Smooth muscle cell of the brain vasculature (primary cell): ENCODE results near the gene OSGEPL1.
A peak's percentile ranks its signal among the peaks of the same experiment; 100 is the strongest.
"Not testable (repeated sequence)": the region's sequence is repeated elsewhere in the genome, so short reads cannot be mapped to it uniquely, and the experiment has no call there.

ENCODE experiments used
- DNase-seq: peaks from one replicate; pipeline ENCODE4 v3.0.0-alpha.2; 2012; ENCODE audit warnings: low read depth, low spot score

Gene OSGEPL1, protein sequence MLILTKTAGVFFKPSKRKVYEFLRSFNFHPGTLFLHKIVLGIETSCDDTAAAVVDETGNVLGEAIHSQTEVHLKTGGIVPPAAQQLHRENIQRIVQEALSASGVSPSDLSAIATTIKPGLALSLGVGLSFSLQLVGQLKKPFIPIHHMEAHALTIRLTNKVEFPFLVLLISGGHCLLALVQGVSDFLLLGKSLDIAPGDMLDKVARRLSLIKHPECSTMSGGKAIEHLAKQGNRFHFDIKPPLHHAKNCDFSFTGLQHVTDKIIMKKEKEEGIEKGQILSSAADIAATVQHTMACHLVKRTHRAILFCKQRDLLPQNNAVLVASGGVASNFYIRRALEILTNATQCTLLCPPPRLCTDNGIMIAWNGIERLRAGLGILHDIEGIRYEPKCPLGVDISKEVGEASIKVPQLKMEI

DNA sequence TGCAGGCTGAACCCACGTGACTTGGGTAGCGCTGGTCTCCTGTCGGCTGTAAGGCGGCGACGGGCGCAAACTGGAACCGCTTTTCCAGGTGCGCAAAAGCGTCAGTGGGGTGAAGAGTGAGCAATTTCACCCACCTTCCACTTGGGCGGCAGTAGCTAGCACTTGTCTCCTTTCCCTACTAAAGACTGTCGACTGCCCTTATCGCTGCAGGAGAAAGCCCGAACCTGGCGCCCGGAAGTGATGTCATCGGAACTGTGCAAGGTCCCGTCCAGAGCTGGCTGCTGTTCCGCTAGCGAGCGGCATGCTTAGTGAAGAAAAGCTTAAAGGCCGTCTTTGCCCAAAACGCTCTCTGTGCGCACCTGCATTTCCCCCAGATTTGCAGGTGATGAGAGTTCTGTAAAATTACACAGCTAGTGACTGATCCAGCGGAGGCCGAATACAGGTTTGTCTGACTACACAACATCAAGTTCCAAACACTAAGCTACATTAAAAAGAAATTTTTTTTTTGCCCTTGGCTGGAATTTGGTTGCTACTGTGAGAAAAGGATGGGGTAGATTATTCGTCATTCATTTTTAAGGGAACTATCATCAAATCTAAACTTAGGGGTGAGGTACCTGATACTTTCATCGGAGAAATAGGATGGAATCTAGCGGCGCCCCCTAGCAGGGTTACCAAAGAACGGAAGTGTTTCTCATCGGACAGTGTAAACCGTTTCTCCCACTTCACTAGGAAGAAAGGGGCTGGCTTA, at the start of gene OSGEPL1:
Gene OSGEPL1 (minus strand): TSS at position 242 of the 748 bp plus-strand sequence. CDS start 1,152 bp downstream, outside the sequence.
- DNase-seq, result peak; percentile 75

DNA sequence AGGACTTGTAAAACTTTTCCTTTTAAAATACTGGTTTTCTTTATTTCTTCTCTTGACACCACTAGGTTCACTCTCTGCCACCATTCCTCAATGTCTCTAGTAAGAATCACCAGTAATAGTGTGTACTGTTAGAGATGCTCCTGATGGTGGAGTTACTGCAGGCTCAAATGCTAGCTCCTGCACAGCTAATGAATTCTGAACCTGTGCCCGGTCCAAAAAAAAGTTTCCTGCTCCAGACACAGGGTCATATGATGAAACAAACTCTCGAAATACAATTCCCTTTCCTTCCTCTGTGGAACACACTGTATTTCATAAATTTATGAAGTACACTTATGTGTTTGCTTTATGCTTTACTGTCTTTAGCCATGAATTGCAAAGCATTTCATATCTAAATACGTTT, 40.8 kb upstream of the OSGEPL1 start:
- DNase-seq, result no peak

DNA sequence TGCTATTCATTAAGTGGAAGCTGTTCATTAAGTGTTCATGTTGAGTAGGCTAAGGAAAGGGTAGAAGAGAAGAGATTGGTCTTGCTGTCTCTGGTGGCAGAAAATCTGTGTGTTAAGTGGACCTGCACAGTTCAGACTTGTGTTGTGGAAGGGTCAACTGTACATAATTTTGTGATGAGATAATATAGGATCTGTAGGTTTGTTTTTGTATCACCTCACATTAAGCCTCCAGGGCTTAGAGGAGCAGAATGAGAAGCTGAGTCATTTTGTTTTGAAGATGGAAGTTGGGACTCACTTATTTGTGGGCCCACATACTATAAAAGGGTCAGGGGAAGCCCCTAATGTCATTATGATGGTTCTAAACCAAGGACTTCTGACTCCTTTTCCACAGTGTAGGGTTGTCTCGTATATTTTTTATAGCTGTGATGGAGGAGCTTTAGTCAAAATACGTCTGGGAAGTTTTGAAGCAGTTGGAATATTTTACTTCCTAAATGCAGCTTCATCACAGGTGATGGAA, 39.9 kb upstream of the OSGEPL1 start:
- DNase-seq, result no peak

- no peak for DNase-seq
These were observed 36.9 kb upstream of the OSGEPL1 start for GRCh38 chr2:189799531-189799930.

DNA sequence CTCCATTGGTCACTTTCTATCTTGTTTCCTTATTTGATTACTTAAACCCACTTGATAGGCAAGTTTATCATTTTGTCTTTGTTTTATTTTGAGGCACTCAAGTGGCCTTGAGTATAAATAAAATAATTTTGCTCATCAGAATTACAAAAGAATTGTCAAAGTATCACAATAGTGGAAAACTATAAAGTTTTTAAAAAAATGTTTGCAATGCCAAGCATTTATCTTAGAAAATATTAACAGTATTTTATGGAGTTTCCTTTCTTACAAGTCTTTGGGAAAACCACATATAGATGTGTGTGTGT, 36.4 kb upstream of the OSGEPL1 start:
- DNase-seq, result no peak

DNA sequence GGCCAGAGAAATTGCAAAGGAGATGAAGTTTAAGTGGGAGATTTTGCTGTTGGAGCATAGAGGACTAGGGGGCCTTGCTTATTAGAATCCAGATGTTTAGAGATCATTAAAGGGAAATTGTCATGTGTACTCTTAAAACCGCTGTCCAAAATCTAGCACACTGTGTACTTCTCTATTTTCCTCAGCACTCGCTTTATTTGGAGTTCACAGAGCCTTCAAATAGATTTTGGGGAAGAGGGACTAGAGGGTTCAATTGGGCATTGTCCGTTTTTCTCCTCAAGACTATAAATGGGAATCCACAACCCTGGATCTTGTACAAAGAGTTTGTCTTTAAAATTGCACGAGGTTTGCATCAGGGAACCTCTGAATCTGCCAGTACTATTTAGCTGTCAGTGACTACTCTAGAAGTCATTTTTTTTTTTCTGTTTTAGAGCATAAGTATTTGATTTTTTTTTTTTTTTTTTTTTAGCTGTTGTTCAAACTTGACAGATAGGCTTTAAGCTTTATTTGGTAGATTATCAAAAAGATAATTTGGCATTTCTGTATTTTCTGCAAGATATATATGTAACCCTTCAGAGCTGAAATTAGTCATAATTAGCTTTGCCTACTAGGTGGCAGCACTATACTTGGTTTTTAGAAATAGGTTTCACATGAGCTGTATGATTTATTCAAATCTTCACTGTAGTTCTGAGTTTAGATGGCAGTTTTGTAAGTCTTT, 35.9 kb upstream of the OSGEPL1 start:
- DNase-seq, result no peak

DNA sequence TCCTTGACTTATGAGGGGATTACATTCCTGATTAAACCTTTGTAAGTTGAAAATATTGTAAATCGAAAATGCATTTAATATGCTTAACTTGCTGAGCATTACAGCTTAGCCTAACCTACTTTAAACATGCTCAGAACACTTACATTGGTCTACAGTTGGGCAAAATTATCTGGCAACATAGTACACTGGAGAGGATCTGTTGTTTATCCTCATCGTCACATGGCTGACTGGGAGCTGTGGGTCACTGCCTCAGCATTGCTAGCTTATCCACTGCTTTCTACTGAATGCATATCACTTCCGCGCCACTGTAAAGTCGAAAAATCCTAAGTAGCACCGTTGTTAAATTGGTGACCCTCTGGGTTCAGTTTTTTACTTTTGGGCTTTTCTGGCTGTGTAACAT, 35.3 kb upstream of the OSGEPL1 start:
- DNase-seq, result no peak

GRCh38 chr2:189794310-189794709, 31.7 kb upstream of the OSGEPL1 start:
- no peak for DNase-seq

GRCh38 chr2:189791338-189792042, 28.9 kb upstream of the OSGEPL1 start:
- no peak for DNase-seq

DNA sequence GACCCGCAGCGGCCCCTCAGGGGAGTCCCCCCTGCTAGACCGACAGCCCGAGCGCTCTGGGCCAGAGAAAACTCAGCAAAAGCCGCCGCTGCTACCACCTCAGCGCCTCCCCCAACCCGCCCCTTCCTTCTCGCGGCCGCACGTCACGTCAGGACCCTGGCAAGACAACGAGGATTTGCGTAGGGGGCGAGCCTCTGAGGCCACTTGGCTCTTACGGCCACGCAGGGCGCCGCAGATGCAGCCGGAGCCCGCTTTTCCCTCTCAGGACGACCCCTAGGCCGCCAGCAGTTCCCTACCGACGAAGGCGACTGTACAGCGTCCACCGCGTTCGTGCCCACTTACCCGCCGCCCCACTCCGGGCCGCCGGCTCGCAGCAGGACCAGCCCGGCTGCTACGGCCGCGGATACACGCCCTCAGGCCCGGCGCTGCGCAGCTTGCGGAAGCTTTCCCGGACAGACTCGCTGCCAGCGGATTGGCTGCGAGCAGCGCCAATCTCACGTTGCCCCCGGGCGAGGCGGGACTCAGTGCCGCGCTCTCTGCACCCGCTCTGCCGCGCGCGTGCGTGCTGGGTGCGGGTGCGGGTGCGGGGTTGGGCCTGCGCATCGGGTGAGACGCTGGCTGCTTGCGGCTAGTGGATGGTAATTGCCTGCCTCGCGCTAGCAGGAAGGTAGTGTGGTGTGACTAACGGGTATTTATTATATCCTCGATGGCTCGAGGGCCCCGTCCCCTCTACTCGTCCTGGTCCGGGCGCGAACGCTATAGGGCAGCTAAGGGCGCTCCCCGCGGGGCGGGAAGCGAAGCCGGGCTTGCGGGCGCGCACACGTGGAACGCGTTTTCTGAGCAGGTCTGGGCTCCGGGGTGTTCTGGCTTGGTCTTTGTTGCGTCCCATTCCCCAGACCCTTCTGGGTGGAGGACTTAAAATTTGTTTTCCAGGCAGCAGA, 21.6 kb upstream of the OSGEPL1 start, which contains the start of the genes ORMDL1 and PMS1:
Gene ORMDL1 (minus strand): TSS at position 413 of the 941 bp plus-strand sequence. CDS start 1,744 bp downstream, outside the sequence.
Gene PMS1 (plus strand): TSS at position 524 of the 941 bp plus-strand sequence. CDS start 7,360 bp downstream, outside the sequence.
- peak; percentile 94 for DNase-seq

GRCh38 chr2:189783451-189783926, 20.9 kb upstream of the OSGEPL1 start:
- no peak for DNase-seq

DNA sequence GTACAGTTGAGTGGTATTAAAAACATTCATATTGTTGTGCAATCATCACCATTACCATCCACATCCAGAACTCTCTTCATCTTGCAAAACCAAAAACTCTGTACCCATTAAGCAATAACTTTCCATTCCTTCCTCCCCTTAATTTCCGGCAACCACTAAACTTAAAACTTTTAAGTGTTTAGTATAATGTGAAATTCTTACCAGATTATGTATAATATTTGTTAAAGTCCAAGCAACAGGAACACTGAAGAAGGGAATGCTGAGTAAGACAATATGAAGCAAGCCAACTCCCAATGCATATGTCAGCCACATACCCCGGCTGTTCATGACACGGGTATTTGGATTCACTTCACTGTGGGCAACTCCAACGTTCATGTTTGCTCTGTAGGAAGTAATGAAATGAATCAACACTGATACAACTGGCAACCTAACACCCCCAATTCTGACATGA, 19.7 kb upstream of the OSGEPL1 start:
- DNase-seq, result no peak

DNA sequence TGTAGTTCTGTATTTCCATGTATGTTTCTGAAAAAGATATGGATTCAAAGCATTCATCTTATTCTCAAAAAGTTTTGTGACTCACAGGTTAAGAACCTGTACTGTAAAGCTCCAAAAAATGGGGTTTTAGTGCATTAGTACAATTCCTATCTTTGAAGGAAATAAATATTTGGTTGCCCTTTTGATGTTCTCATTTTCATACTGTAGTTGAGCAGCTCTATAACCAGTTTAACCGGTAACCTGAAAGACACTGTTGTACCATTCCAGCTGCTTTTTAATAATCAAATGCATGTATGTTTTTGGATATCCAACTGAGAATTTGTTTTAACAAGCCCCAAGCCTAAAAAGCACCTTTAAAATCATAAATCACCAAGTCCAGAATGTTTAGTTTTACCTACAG, 9.6 kb upstream of the OSGEPL1 start:
- no peak for DNase-seq

DNA sequence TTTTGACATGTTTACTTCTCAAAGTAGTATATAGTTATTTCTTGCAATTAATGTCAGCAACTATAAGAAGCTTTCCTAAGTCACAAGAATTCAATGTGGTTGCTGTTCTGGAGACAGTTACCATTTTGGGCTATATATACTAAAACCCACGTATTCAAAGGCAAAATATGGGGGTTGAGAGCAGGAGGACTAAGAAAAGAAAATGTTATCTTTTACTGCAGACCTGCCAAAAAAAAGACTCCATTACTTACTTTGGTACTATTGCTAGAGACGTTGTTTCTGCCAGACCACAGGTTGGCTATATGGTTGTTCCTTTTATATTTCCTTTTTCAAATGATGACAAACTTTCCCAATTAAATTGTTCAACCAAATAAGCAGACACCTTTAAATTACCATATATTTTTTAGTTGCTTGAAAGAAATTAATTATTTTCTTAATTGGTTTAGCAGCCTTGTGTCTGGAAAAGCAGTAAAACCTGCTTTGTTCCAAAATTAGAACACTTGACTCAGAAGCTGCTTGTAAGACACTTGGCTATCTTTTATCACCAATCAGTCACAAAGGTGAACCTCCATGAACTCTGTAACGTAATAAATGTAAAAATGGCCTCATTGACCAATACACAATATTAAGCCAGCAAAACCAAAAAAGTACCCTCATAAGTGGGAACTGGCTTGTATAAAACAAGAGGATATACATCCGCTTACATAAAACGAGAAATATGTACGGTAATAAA, 8.2 kb upstream of the OSGEPL1 start:
- DNase-seq, result no peak

- DNase-seq, result no peak
These were observed 1.5 kb upstream of the OSGEPL1 start for GRCh38 chr2:189763908-189764661.

GRCh38 chr2:189762229-189762550, 402 bp downstream of the OSGEPL1 start:
- no peak for DNase-seq

- not testable (repeated sequence) for DNase-seq
These were observed 2.4 kb downstream of the OSGEPL1 start for GRCh38 chr2:189760154-189760553.

GRCh38 chr2:189756311-189756952, 6.2 kb downstream of the OSGEPL1 start:
- DNase-seq, result no peak
